Measurements from ENCODE around the gene MSX1.

MSX1 gene

DNA sequence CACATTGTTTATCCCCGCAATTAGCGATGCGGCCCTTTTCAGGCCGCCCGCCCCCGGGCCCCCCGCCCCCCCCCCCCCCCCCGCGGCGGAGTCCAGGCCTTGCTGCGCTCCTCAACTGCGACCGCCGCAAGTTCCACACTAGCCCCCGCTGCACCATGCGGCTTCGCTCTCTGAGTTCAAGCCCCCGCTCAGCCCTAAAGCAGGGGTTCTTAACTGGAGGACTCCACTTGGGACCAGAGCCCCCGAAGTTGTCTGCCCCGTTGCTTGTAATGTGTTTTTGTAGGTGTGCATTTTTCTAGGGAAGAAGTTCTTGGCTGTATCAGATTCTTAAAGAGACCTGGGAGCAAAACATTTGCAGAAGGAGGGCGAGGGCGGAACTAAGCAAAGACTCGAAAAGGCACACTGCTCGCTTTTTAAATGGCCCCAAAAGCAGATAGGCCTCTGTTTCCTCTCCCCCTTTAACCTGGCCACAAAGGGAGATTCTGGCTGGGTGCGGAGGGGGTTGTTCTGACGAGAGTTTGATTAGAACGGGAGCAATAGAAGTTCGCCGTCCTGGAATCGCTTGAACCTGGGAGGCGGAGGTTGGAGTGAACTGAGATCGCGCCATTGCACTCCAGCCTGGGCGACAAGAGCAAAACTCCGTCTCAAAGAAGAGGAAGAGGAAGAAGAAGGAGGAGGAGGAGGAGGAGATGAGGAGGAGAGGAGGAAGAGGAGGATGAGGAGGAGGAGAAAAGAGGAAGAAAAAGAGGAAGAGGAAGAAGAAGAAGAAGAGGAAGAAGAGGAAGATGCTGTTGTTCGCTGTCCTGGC is 2.3 kb upstream of the MSX1 start:
- 12% methylated on average over 17 of the region's 36 CpGs for WGBS (ENCODE audit: insufficient coverage)
- H3K27me3 ChIP-seq (replicated peaks in 2 of 5; ENCODE audit: control insufficient read depth in 4 of 5, insufficient read depth in 5 of 5, low read length in 4 of 5) = peaks cover 5 to 98% (median 62%) of the 10 kb centered on the region in 5 experiments
- POLR2A ChIA-PET = no interaction called here

DNA sequence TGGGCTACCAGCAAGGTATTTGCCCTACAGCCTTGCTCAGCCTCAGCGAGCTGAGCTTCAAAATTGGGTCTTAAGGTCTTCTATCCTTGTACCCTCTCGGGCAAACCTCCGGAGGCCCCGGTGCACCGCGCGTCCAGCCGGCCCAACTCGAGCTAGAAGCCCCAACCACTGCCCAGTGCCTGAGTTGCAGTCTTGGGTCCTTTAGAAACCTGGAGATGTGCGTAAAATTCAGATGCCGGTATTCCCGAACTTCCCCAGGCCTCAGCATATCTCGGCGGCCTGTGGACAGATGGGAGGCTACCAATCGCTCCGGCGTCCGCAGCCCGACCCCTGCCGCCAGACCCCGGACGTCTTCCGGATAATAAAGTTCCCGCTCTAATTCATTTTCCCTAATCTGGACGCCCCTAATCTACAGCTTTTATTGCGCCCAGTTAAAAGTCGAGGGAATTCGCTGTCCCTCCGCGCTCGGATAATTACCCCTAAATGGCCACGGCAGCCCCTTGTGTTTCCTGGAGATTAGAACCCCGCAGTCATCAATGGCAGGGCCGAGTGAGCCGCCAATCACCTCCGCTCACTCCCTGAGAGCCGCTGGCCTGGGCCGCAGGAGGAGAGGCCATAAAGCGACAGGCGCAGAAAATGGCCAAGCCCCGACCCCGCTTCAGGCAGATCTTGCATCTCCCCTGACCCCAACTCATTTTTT is 1.5 kb upstream of the MSX1 start:
- DNase-seq = peak in 1 of 3 donors; percentile 34
- peaks cover 0 to 12% (median 2%) of the 10 kb centered on the region in 5 experiments for H3K9me3 ChIP-seq (ENCODE audit: control extremely low read depth in 1 of 5, control insufficient read depth in 4 of 5, insufficient read depth in 2 of 5, low read depth in 1 of 5, low read length in 4 of 5)
- ChIA-PET CTCF (interaction anchor here (0.6 kb wide), 1 partner anchor 929 kb away, joined by 4 read pairs; no protein-coding TSS in a partner anchor), POLR2A (no interaction called here)
- no peak overlapping the region for H3K27ac ChIP-seq (ENCODE audit: insufficient read depth in 1 of 2, low read depth in 1 of 2, low read length in 2 of 2, poor library complexity in 1 of 2, severe bottlenecking in 2 of 2)
- peaks cover 5 to 98% (median 65%) of the 10 kb centered on the region in 5 experiments for H3K27me3 ChIP-seq (replicated peaks in 2 of 5; ENCODE audit: control insufficient read depth in 4 of 5, insufficient read depth in 5 of 5, low read length in 4 of 5)
- no peaks in the 10 kb centered on the region for H3K36me3 ChIP-seq (ENCODE audit: control insufficient read depth in 4 of 4, insufficient read depth in 4 of 4, low read length in 3 of 4)
- peaks cover 0 to 57% (median 42%) of the 10 kb centered on the region in 4 experiments for H3K4me1 ChIP-seq (ENCODE audit: control extremely low read depth in 1 of 4, control insufficient read depth in 4 of 4, insufficient read depth in 4 of 4, low read length in 3 of 4)
- WGBS (ENCODE audit: insufficient coverage) = 11% methylated on average over 39 of the region's 42 CpGs
- no peak overlapping the region for H3K4me3 ChIP-seq (ENCODE audit: control insufficient read depth in 1 of 7, extremely low read depth in 1 of 7, insufficient read depth in 4 of 7, low read depth in 2 of 7, low read length in 6 of 7)

More for the DNA sequence above, 2.3 kb upstream of the MSX1 start:
- H3K36me3 ChIP-seq (ENCODE audit: control insufficient read depth in 4 of 4, insufficient read depth in 4 of 4, low read length in 3 of 4) = no peaks in the 10 kb centered on the region
- CTCF ChIA-PET = no interaction called here
- H3K4me3 ChIP-seq (ENCODE audit: control insufficient read depth in 1 of 7, extremely low read depth in 1 of 7, insufficient read depth in 4 of 7, low read depth in 2 of 7, low read length in 6 of 7) = peak overlapping the region in 3 of 7 experiments; percentile 26 to 54 (median 48)
- DNase-seq = peak in 1 of 3 donors; percentile 43
- no peak overlapping the region for H3K27ac ChIP-seq (ENCODE audit: insufficient read depth in 1 of 2, low read depth in 1 of 2, low read length in 2 of 2, poor library complexity in 1 of 2, severe bottlenecking in 2 of 2)
- peaks cover 0 to 65% (median 47%) of the 10 kb centered on the region in 4 experiments for H3K4me1 ChIP-seq (ENCODE audit: control extremely low read depth in 1 of 4, control insufficient read depth in 4 of 4, insufficient read depth in 4 of 4, low read length in 3 of 4)
- peaks cover 0 to 12% (median 0%) of the 10 kb centered on the region in 5 experiments for H3K9me3 ChIP-seq (ENCODE audit: control extremely low read depth in 1 of 5, control insufficient read depth in 4 of 5, insufficient read depth in 2 of 5, low read depth in 1 of 5, low read length in 4 of 5)

DNA sequence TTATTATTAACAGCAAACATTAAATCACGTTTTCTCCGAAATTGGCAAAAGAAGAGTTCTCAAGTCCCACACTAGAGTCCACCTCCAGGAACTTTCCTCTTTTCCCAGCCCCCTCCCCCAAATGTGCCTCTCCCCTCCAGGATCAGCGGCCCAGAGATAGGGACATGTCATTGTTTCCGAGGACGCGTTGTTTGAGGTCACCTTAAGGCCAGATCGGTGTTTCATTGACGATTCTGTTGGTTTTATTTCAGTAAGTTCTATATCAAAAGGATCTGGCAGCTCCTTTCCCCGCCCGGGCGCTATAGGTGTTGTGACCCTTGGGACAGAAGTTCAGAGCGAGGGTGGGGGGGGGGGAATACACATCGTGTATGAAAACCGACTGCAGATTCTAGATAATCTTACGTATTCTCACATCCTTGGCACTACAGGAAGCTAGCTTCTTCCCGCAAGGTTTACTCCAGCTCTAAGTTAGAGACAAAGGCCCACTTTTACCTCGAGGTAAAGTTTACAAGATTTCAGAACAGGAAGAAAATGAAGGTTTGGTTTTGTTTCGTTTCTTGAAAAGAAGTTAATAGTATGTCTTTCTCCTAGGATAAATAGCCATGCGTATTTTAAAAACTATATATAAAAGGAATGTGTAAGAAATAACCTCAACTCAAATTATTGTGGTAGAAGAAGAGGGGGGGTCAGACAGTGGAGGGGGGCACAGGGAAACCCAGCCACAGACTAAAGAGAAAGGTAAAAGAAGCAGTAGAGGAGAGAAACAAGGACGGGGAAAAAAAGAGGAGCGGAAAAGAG is 739 bp upstream of the MSX1 start:
- peak in 1 of 3 donors; percentile 27 for DNase-seq
- peaks cover 5 to 98% (median 61%) of the 10 kb centered on the region in 5 experiments for H3K27me3 ChIP-seq (replicated peaks in 2 of 5; ENCODE audit: control insufficient read depth in 4 of 5, insufficient read depth in 5 of 5, low read length in 4 of 5)
- POLR2A ChIA-PET = no interaction called here
- H3K36me3 ChIP-seq (ENCODE audit: control insufficient read depth in 4 of 4, insufficient read depth in 4 of 4, low read length in 3 of 4) = no peaks in the 10 kb centered on the region
- no peak overlapping the region for H3K27ac ChIP-seq (ENCODE audit: insufficient read depth in 1 of 2, low read depth in 1 of 2, low read length in 2 of 2, poor library complexity in 1 of 2, severe bottlenecking in 2 of 2)
- CTCF ChIA-PET = interaction anchor here (0.6 kb wide), 1 partner anchor 928 kb away, joined by 4 read pairs; no protein-coding TSS in a partner anchor
- H3K9me3 ChIP-seq (ENCODE audit: control extremely low read depth in 1 of 5, control insufficient read depth in 4 of 5, insufficient read depth in 2 of 5, low read depth in 1 of 5, low read length in 4 of 5) = peaks cover 0 to 12% (median 2%) of the 10 kb centered on the region in 5 experiments
- peaks cover 0 to 50% (median 34%) of the 10 kb centered on the region in 4 experiments for H3K4me1 ChIP-seq (ENCODE audit: control extremely low read depth in 1 of 4, control insufficient read depth in 4 of 4, insufficient read depth in 4 of 4, low read length in 3 of 4)
- peak overlapping the region in 5 of 7 experiments; percentile 19 to 71 (median 58) for H3K4me3 ChIP-seq (ENCODE audit: control insufficient read depth in 1 of 7, extremely low read depth in 1 of 7, insufficient read depth in 4 of 7, low read depth in 2 of 7, low read length in 6 of 7)
- WGBS (ENCODE audit: insufficient coverage) = 5% methylated on average over 8 of the region's 21 CpGs

DNA sequence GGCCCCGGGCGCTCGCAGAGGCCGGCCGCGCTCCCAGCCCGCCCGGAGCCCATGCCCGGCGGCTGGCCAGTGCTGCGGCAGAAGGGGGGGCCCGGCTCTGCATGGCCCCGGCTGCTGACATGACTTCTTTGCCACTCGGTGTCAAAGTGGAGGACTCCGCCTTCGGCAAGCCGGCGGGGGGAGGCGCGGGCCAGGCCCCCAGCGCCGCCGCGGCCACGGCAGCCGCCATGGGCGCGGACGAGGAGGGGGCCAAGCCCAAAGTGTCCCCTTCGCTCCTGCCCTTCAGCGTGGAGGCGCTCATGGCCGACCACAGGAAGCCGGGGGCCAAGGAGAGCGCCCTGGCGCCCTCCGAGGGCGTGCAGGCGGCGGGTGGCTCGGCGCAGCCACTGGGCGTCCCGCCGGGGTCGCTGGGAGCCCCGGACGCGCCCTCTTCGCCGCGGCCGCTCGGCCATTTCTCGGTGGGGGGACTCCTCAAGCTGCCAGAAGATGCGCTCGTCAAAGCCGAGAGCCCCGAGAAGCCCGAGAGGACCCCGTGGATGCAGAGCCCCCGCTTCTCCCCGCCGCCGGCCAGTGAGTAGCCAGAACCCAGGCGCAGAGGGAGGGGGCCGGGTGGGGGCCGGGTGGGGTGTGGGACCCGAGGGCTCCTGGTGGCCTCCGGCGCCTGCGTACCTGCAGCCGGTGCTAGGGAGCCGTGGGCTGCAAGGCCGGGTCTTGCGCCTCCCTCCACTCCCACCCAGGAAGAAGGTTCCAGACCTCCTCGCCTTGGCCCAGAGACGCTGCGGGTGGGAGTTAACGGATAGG is 534 bp downstream of the MSX1 start:
- peak in 1 of 3 donors; percentile 30 for DNase-seq
- ChIA-PET CTCF (interaction anchor here (0.9 kb wide), 1 partner anchor 12 kb away, joined by 3 read pairs; no protein-coding TSS in a partner anchor), POLR2A (no interaction called here)
- H3K27ac ChIP-seq (ENCODE audit: insufficient read depth in 1 of 2, low read depth in 1 of 2, low read length in 2 of 2, poor library complexity in 1 of 2, severe bottlenecking in 2 of 2) = no peak overlapping the region
- H3K36me3 ChIP-seq (ENCODE audit: control insufficient read depth in 4 of 4, insufficient read depth in 4 of 4, low read length in 3 of 4) = no peaks in the 10 kb centered on the region
- H3K27me3 ChIP-seq (replicated peaks in 2 of 5; ENCODE audit: control insufficient read depth in 4 of 5, insufficient read depth in 5 of 5, low read length in 4 of 5) = peaks cover 8 to 99% (median 65%) of the 10 kb centered on the region in 5 experiments
- peaks cover 0 to 17% (median 2%) of the 10 kb centered on the region in 5 experiments for H3K9me3 ChIP-seq (ENCODE audit: control extremely low read depth in 1 of 5, control insufficient read depth in 4 of 5, insufficient read depth in 2 of 5, low read depth in 1 of 5, low read length in 4 of 5)
- peaks cover 0 to 44% (median 32%) of the 10 kb centered on the region in 4 experiments for H3K4me1 ChIP-seq (ENCODE audit: control extremely low read depth in 1 of 4, control insufficient read depth in 4 of 4, insufficient read depth in 4 of 4, low read length in 3 of 4)
- WGBS (ENCODE audit: insufficient coverage) = under 1% methylated on average over 61 of the region's 80 CpGs
- peak overlapping the region; percentile 16 to 71 (median 52) for H3K4me3 ChIP-seq (ENCODE audit: control insufficient read depth in 1 of 7, extremely low read depth in 1 of 7, insufficient read depth in 4 of 7, low read depth in 2 of 7, low read length in 6 of 7)

DNA sequence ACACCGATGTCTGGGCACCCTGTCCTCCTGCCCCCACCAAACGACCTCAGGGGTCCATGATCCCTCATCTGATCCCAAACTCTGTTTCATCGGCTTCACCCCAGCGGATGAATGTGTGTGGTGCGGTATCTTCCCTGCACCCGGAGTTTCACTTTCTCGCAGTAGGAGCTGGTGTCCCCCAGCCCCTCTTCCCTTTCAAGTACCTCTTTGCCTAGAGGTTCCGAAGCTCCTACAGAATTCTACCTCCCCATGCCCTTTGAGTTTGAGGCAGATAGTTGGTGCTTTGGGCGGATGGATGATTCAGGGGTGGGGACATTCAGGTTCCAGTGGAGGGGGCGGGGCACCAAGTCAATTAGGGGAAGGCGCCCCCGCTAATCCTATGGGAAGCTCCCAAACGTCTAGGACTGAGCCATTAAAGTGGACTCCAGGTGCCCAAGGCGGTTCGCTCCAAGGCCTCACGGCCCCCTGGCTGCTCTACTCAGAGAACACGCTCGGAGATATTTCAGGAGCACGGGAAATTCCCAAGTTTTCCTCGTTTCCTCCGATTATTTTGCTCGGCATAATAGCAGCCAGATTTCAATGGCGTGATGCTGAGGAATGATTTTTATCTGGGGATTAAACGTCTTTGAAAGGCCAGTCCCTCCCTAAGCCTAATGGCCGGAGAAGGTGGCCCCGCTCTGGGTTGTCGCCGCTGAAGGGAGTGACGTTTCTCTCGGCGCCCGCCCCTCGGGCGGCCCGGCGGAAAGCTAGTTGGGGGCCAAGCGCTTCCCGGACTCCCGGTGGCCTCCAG is 1.3 kb downstream of the MSX1 start:
- peaks cover 0 to 17% (median 2%) of the 10 kb centered on the region in 5 experiments for H3K9me3 ChIP-seq (ENCODE audit: control extremely low read depth in 1 of 5, control insufficient read depth in 4 of 5, insufficient read depth in 2 of 5, low read depth in 1 of 5, low read length in 4 of 5)
- no peak overlapping the region for H3K27ac ChIP-seq (ENCODE audit: insufficient read depth in 1 of 2, low read depth in 1 of 2, low read length in 2 of 2, poor library complexity in 1 of 2, severe bottlenecking in 2 of 2)
- DNase-seq = peak in 2 of 3 donors; percentile 58 to 65
- no peaks in the 10 kb centered on the region for H3K36me3 ChIP-seq (ENCODE audit: control insufficient read depth in 4 of 4, insufficient read depth in 4 of 4, low read length in 3 of 4)
- ChIA-PET POLR2A (no interaction called here), CTCF (interaction anchor here (0.9 kb wide), 1 partner anchor 11 kb away, joined by 3 read pairs; no protein-coding TSS in a partner anchor)
- peaks cover 8 to 99% (median 68%) of the 10 kb centered on the region in 5 experiments for H3K27me3 ChIP-seq (replicated peaks in 2 of 5; ENCODE audit: control insufficient read depth in 4 of 5, insufficient read depth in 5 of 5, low read length in 4 of 5)
- 4% methylated on average over 34 of the region's 39 CpGs for WGBS (ENCODE audit: insufficient coverage)
- peak overlapping the region in 6 of 7 experiments; percentile 46 to 71 (median 55) for H3K4me3 ChIP-seq (ENCODE audit: control insufficient read depth in 1 of 7, extremely low read depth in 1 of 7, insufficient read depth in 4 of 7, low read depth in 2 of 7, low read length in 6 of 7)
- peaks cover 0 to 46% (median 33%) of the 10 kb centered on the region in 4 experiments for H3K4me1 ChIP-seq (ENCODE audit: control extremely low read depth in 1 of 4, control insufficient read depth in 4 of 4, insufficient read depth in 4 of 4, low read length in 3 of 4)
